GM15510 (cell line): Measurements from ENCODE around the gene LPP.

Experiments used
- POLR2A ChIP-seq: IDR thresholded peaks from 3 replicates; pipeline ENCODE4 v1.6.1; 2011; ENCODE audit warnings: borderline replicate concordance; ENCODE audit not compliant: insufficient read length; ENCODE audit errors: extremely low read depth

Gene LPP

GRCh38 chr3:188332085-188332484 lies 178.1 kb downstream of the LPP start:
- TF ChIP-seq POLR2A = no peak

GRCh38 chr3:188335656-188336055 lies 181.7 kb downstream of the LPP start:
- no peak for TF ChIP-seq POLR2A

- TF ChIP-seq POLR2A = no peak
Observed at GRCh38 chr3:188336178-188336577, 182.2 kb downstream of the LPP start.

- TF ChIP-seq POLR2A = no peak
Observed at GRCh38 chr3:188337232-188337631, 183.3 kb downstream of the LPP start.

GRCh38 chr3:188338086-188338485 lies 184.1 kb downstream of the LPP start:
- TF ChIP-seq POLR2A = no peak

- no peak for TF ChIP-seq POLR2A
Observed at GRCh38 chr3:188339410-188340295, 185.7 kb downstream of the LPP start.

GRCh38 chr3:188341501-188341900 lies 187.5 kb downstream of the LPP start:
- no peak for TF ChIP-seq POLR2A

GRCh38 chr3:188342991-188343732 lies 189.2 kb downstream of the LPP start:
- TF ChIP-seq POLR2A = no peak

GRCh38 chr3:188343894-188344293 lies 189.9 kb downstream of the LPP start:
- no peak for TF ChIP-seq POLR2A

GRCh38 chr3:188345223-188345622 lies 191.3 kb downstream of the LPP start:
- TF ChIP-seq POLR2A = no peak

- TF ChIP-seq POLR2A = no peak
Observed at GRCh38 chr3:188348435-188349244, 194.7 kb downstream of the LPP start.

GRCh38 chr3:188349351-188349901 lies 195.5 kb downstream of the LPP start:
- TF ChIP-seq POLR2A = no peak

- TF ChIP-seq POLR2A = no peak
Observed at GRCh38 chr3:188349933-188350332, 196.0 kb downstream of the LPP start.

GRCh38 chr3:188350961-188351360 lies 197.0 kb downstream of the LPP start:
- no peak for TF ChIP-seq POLR2A

- TF ChIP-seq POLR2A = no peak
Observed at GRCh38 chr3:188351648-188352047, 197.7 kb downstream of the LPP start.
